Gastroesophageal sphincter (tissue), 4 donors: ENCODE measurements around the gene PDE11A. TPM values are rescaled to one million over a fixed set of nuclear protein-coding genes. Genes with fewer than 3 reads are reported as not detected.

Source experiments
- ATAC-seq: fragments of 150-250 bp; one replicate; pipeline ENCODE4 v1.9.1; 2016; ENCODE audit warnings: mild to moderate bottlenecking, moderate library complexity
- H3K27ac ChIP-seq, 4 donors: fragments of 200-600 bp; sonication (generic) in 3 of 4; 1 replicate in 3 of 4; 2 replicates in 1 of 4; pipeline ENCODE4 v1.5.1; 2016 to 2019
- H3K27me3 ChIP-seq: fragments of 200-600 bp; sonication (generic); one replicate; pipeline ENCODE4 v1.5.1; 2019
- H3K36me3 ChIP-seq, 2 donors: fragments of 200-600 bp; sonication (generic); one replicate each; pipeline ENCODE4 v1.5.1; 2019; ENCODE audit warnings: control low read depth in 1 of 2
- H3K4me1 ChIP-seq, 3 donors: fragments of 200-600 bp; sonication (generic); 1 replicate in 2 of 3; 2 replicates in 1 of 3; pipeline ENCODE4 v1.5.1; 2016 to 2019; ENCODE audit warnings: control low read depth in 2 of 3
- H3K4me3 ChIP-seq, 2 donors: fragments of 200-600 bp; sonication (generic); one replicate each; pipeline ENCODE4 v1.5.1; 2019; ENCODE audit warnings: mild to moderate bottlenecking in 1 of 2, moderate library complexity in 1 of 2
- H3K9me3 ChIP-seq, 3 donors: fragments of 200-600 bp; sonication (generic); one replicate each; pipeline ENCODE4 v1.5.1; 2017 to 2019; ENCODE audit warnings: control low read depth in 2 of 3
- CTCF ChIP-seq, 4 experiments: fragments of 200-600 bp in 2 of 4; fragments of 450-650 bp in 2 of 4; sonication (generic) in 1 of 4; IDR thresholded peaks; one replicate each; pipeline ENCODE4 v1.5.1; 2017 to 2019; ENCODE audit warnings: antibody characterized with exemption in 4 of 4, mild to moderate bottlenecking in 2 of 4, moderate library complexity in 2 of 4
- EP300 ChIP-seq: sonication (generic); formaldehyde crosslinking; IDR thresholded peaks from one replicate; pipeline ENCODE4 v1.6.1; 2017; ENCODE audit warnings: antibody characterized with exemption, mild to moderate bottlenecking
- POLR2A ChIP-seq, 2 donors: fragments of 450-650 bp; IDR thresholded peaks; one replicate each; pipeline ENCODE4 v1.6.1; 2017; ENCODE audit warnings: antibody characterized with exemption in 2 of 2, mild to moderate bottlenecking in 2 of 2, moderate library complexity in 1 of 2
- POLR2AphosphoS5 ChIP-seq: sonication (generic); formaldehyde crosslinking; IDR thresholded peaks from one replicate; pipeline ENCODE4 v1.6.1; 2017; ENCODE audit warnings: antibody characterized with exemption
- WGBS, 2 donors: methylation state at CpG; one replicate each; pipeline ENCODE4 v1.1.5; 2018; ENCODE audit warnings: low coverage in 1 of 2; 5-methylcytosine and 5-hydroxymethylcytosine counted together
- total RNA-seq, 4 donors: library from RNA; depleted of rRNA; stranded (reverse); fragments of >200 nt; gene quantifications; one replicate each; pipeline ENCODE4 v1.1.0, GENCODE V29; 2016

Gene PDE11A
- total RNA-seq, 4 donors from 2014 or later, result 0.13 to 1.9 (median 0.16) TPM; not detected in 1

GRCh38 chr2:178018141-178018540, 54.4 kb downstream of the PDE11A start:
- ATAC-seq, result no peak
- no peak for TF ChIP-seq CTCF (IDR thresholded peaks at IDR 0.05)
- no peak for TF ChIP-seq POLR2A (IDR thresholded peaks at IDR 0.05)
- no peak for TF ChIP-seq POLR2AphosphoS5
- TF ChIP-seq EP300, result no peak
- Histone ChIP-seq H3K9me3 (no peaks in the 10 kb centered on the region), H3K27ac (no peak overlapping the region), H3K36me3 (no peaks in the 10 kb centered on the region), H3K4me3 (no peak overlapping the region), H3K27me3 (no peaks in the 10 kb centered on the region), H3K4me1 (no peaks in the 10 kb centered on the region)
- WGBS, 2 donors, result 62 to 82% methylated on average over 6 to 7 of the region's 7 CpGs

- no peak for TF ChIP-seq POLR2A (IDR thresholded peaks at IDR 0.05)
- no peak for TF ChIP-seq CTCF (IDR thresholded peaks at IDR 0.05)
- TF ChIP-seq POLR2AphosphoS5, result no peak
- TF ChIP-seq EP300, result no peak
- no peak overlapping the region for H3K27ac ChIP-seq
- H3K9me3 ChIP-seq, result no peaks in the 10 kb centered on the region
- H3K27me3 ChIP-seq, result no peaks in the 10 kb centered on the region
- no peaks in the 10 kb centered on the region for H3K4me1 ChIP-seq
- no peaks in the 10 kb centered on the region for H3K36me3 ChIP-seq
- no peak for ATAC-seq
- H3K4me3 ChIP-seq, result no peak overlapping the region
- WGBS, 2 donors, result 0% methylated on average over 1 of the region's 1 CpG
Measured at GRCh38 chr2:178016612-178017011, 56.0 kb downstream of the PDE11A start.

- Histone ChIP-seq H3K4me3 (no peak overlapping the region), H3K27me3 (no peaks in the 10 kb centered on the region), H3K27ac (no peak overlapping the region), H3K36me3 (no peaks in the 10 kb centered on the region), H3K9me3 (no peaks in the 10 kb centered on the region), H3K4me1 (no peaks in the 10 kb centered on the region)
- 75 to 85% methylated on average over 2 of the region's 2 CpGs for WGBS, 2 donors
- no peak for ATAC-seq
- no peak for TF ChIP-seq POLR2A (IDR thresholded peaks at IDR 0.05)
- no peak for TF ChIP-seq POLR2AphosphoS5
- TF ChIP-seq EP300, result no peak
- no peak for TF ChIP-seq CTCF (IDR thresholded peaks at IDR 0.05)
Measured at GRCh38 chr2:178012639-178013038, 59.9 kb downstream of the PDE11A start.

GRCh38 chr2:178009813-178010212, 62.8 kb downstream of the PDE11A start:
- H3K36me3 ChIP-seq, result no peaks in the 10 kb centered on the region
- no peak for ATAC-seq
- H3K9me3 ChIP-seq, result no peaks in the 10 kb centered on the region
- no peak for TF ChIP-seq POLR2A (IDR thresholded peaks at IDR 0.05)
- TF ChIP-seq POLR2AphosphoS5, result no peak
- no peak for TF ChIP-seq CTCF (IDR thresholded peaks at IDR 0.05)
- TF ChIP-seq EP300, result no peak
- H3K27ac ChIP-seq, result no peak overlapping the region
- H3K27me3 ChIP-seq, result no peaks in the 10 kb centered on the region
- no peaks in the 10 kb centered on the region for H3K4me1 ChIP-seq
- H3K4me3 ChIP-seq, result no peak overlapping the region
- 67 to 85% methylated on average over 1 of the region's 1 CpG for WGBS, 2 donors

GRCh38 chr2:178008636-178009289, 63.8 kb downstream of the PDE11A start:
- Histone ChIP-seq H3K36me3 (no peaks in the 10 kb centered on the region), H3K4me1 (no peaks in the 10 kb centered on the region), H3K27ac (no peak overlapping the region), H3K9me3 (no peaks in the 10 kb centered on the region), H3K27me3 (no peaks in the 10 kb centered on the region), H3K4me3 (no peak overlapping the region)
- 14 to 44% methylated on average over 1 to 3 of the region's 5 CpGs for WGBS, 2 donors
- no peak for ATAC-seq
- TF ChIP-seq CTCF (IDR thresholded peaks at IDR 0.05) (no peak), POLR2A (IDR thresholded peaks at IDR 0.05) (no peak), POLR2AphosphoS5 (no peak), EP300 (no peak)
